SW480 (cell line): ENCODE data around the gene GCNT2.
"Not testable (repeated sequence)": the region's sequence is repeated elsewhere in the genome, so short reads cannot be mapped to it uniquely, and the experiment has no call there.

Source experiments
- DNase-seq: peaks from one replicate; pipeline ENCODE4 v3.0.0-alpha.2; 2016; ENCODE audit warnings: low spot score

The GCNT2 gene

GRCh38 chr6:10580570-10580969, 59.4 kb downstream of the GCNT2 start:
- DNase-seq: no peak

- DNase-seq: not testable (repeated sequence)
These were observed 60.3 kb downstream of the GCNT2 start for GRCh38 chr6:10581402-10581801.

GRCh38 chr6:10582774-10583508, 61.8 kb downstream of the GCNT2 start:
- no peak for DNase-seq

- no peak for DNase-seq
These were observed 62.4 kb downstream of the GCNT2 start for GRCh38 chr6:10583509-10583901.

- DNase-seq: no peak
These were observed 63.5 kb downstream of the GCNT2 start for GRCh38 chr6:10584607-10585006.

GRCh38 chr6:10585209-10585845, 64.2 kb downstream of the GCNT2 start:
- DNase-seq: no peak

GRCh38 chr6:10586302-10586701, 65.2 kb downstream of the GCNT2 start:
- no peak for DNase-seq

- DNase-seq: peak; percentile 14
These were observed 66.7 kb downstream of the GCNT2 start for GRCh38 chr6:10587656-10588406.

- DNase-seq: no peak
These were observed 67.6 kb downstream of the GCNT2 start for GRCh38 chr6:10588562-10589428.

- no peak for DNase-seq
These were observed 68.2 kb downstream of the GCNT2 start for GRCh38 chr6:10589429-10589727.

- no peak for DNase-seq
These were observed 68.8 kb downstream of the GCNT2 start for GRCh38 chr6:10589983-10590382.

- no peak for DNase-seq
These were observed 70.4 kb downstream of the GCNT2 start for GRCh38 chr6:10591422-10592160.

GRCh38 chr6:10595731-10596664, 74.8 kb downstream of the GCNT2 start:
- DNase-seq: no peak

- no peak for DNase-seq
These were observed 76.4 kb downstream of the GCNT2 start for GRCh38 chr6:10597499-10598001.

- DNase-seq: no peak
These were observed 77.2 kb downstream of the GCNT2 start for GRCh38 chr6:10598084-10598960.

- no peak for DNase-seq
These were observed 77.9 kb downstream of the GCNT2 start for GRCh38 chr6:10599046-10599445.

- not testable (repeated sequence) for DNase-seq
These were observed 79.5 kb downstream of the GCNT2 start for GRCh38 chr6:10600681-10601080.

- no peak for DNase-seq
These were observed 82.1 kb downstream of the GCNT2 start for GRCh38 chr6:10603219-10603618.

GRCh38 chr6:10609038-10609437, 87.9 kb downstream of the GCNT2 start:
- DNase-seq: no peak
